Thymus (tissue), 11 donors: ENCODE measurements around the gene CYSTM1. TPM values are rescaled to one million over a fixed set of nuclear protein-coding genes. Genes with fewer than 3 reads are reported as not detected.

Experiments used
- DNase-seq, 9 donors: peaks; one replicate each; pipeline ENCODE4 v3.0.0-alpha.2; 2013; ENCODE audit warnings: low spot score in 9 of 9, low read depth in 6 of 9, missing footprints in 1 of 9
- H3K27ac ChIP-seq, 2 donors: one replicate each; pipeline ENCODE4 v1.5.1; 2013; ENCODE audit warnings: control low read depth in 1 of 2, low read depth in 1 of 2, low read length in 1 of 2, mild to moderate bottlenecking in 1 of 2, moderate library complexity in 1 of 2
- H3K27me3 ChIP-seq, 2 donors: one replicate each; pipeline ENCODE4 v1.5.1; 2013; ENCODE audit warnings: low read length in 1 of 2; ENCODE audit not compliant: control insufficient read depth in 2 of 2, insufficient read depth in 1 of 2
- H3K36me3 ChIP-seq, 2 donors: one replicate each; pipeline ENCODE4 v1.5.1; 2013; ENCODE audit warnings: low read length in 1 of 2, mild to moderate bottlenecking in 1 of 2, moderate library complexity in 1 of 2; ENCODE audit not compliant: control insufficient read depth in 2 of 2, insufficient read depth in 2 of 2
- H3K4me1 ChIP-seq, 2 donors: one replicate each; pipeline ENCODE4 v1.5.1; 2013; ENCODE audit warnings: low read length in 2 of 2; ENCODE audit not compliant: control insufficient read depth in 2 of 2, insufficient read depth in 2 of 2
- H3K4me3 ChIP-seq, 2 donors: one replicate each; pipeline ENCODE4 v1.5.1; 2013; ENCODE audit warnings: low read length in 2 of 2, control low read depth in 1 of 2, mild to moderate bottlenecking in 1 of 2
- H3K9me3 ChIP-seq, 2 donors: one replicate each; pipeline ENCODE4 v1.5.1; 2013; ENCODE audit warnings: low read length in 1 of 2, mild to moderate bottlenecking in 1 of 2; ENCODE audit not compliant: control insufficient read depth in 2 of 2, insufficient read depth in 1 of 2
- WGBS: extraction: QIAGEN DNeasy Blood & Tissue Kit; methylation state at CpG from one replicate; pipeline ENCODE4 v1.1.7; 2013; 5-methylcytosine and 5-hydroxymethylcytosine counted together
- polyA plus RNA-seq: library from polyadenylated mRNA; stranded (reverse); fragments of 200-250 nt; gene quantifications from one replicate; pipeline ENCODE4 v1.2.3, GENCODE V29; 2013
- total RNA-seq: library from RNA; stranded (reverse); fragments of 120-200 nt; gene quantifications from one replicate; pipeline ENCODE4 v1.2.4, GENCODE V29; 2013
- donor health status: healthy.

CYSTM1 gene
- total and polyA plus RNA-seq, 2 donors = 23.1 to 44.7 TPM

GRCh38 chr5:140134277-140134935, 40.6 kb upstream of the CYSTM1 start:
- no peak overlapping the region for H3K27ac ChIP-seq
- no peak for DNase-seq
- peaks cover 2 to 11% of the 10 kb centered on the region in 2 donors for H3K4me1 ChIP-seq
- 80% methylated on average over 2 of the region's 2 CpGs for WGBS
- H3K9me3 ChIP-seq = no peaks in the 10 kb centered on the region
- no peaks in the 10 kb centered on the region for H3K36me3 ChIP-seq
- no peak overlapping the region for H3K4me3 ChIP-seq
- H3K27me3 ChIP-seq = no peaks in the 10 kb centered on the region

DNA sequence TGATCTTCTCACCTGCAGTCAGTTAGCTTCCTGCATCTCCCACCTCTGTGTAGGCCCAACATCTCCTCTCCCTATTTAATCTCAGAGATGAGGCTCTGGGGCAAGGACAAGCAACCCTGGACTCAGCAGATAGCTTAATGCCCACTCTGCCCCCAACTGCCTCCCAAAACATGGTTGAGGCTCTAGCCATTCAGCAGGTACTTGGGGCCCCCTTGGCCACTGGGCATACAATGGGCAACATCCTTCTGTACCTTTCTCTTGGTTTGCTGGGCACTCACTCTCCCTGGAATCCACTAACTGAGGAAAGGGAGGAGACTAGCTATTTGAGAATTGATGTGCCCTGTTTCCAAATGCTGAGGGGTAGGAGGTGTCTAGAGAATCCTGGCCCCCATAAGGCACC, 39.9 kb upstream of the CYSTM1 start:
- no peak for DNase-seq
- no peak overlapping the region for H3K4me3 ChIP-seq
- no peaks in the 10 kb centered on the region for H3K36me3 ChIP-seq
- no peaks in the 10 kb centered on the region for H3K9me3 ChIP-seq
- peaks cover 2 to 11% of the 10 kb centered on the region in 2 donors for H3K4me1 ChIP-seq
- H3K27me3 ChIP-seq = no peaks in the 10 kb centered on the region
- no peak overlapping the region for H3K27ac ChIP-seq

DNA sequence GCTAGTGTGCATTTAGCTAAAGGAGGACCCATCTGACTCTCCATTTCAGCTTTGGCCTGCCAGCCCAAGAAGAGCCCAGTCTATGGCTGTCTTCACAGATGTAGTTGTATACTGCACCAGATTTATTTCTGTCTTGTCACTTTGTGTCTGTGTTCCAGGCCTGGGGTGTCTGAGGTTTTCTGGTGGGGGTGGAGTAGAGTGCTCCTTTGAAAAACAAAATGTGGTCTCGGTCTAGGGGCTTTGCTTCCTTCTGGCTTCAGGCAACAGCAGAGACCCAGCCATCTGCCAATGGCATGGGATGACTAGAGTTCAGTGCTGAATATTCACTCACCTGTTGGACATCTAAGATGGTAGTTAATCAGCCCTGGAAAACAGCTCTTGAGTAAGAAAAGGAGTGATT, 38.4 kb upstream of the CYSTM1 start:
- Histone ChIP-seq H3K27ac (no peak overlapping the region), H3K36me3 (no peaks in the 10 kb centered on the region), H3K4me3 (no peak overlapping the region), H3K27me3 (peaks cover 0 to 4% of the 10 kb centered on the region in 2 donors), H3K9me3 (no peaks in the 10 kb centered on the region), H3K4me1 (peaks cover 2 to 7% of the 10 kb centered on the region in 2 donors)
- WGBS = 46% methylated on average over 1 of the region's 1 CpG
- DNase-seq = no peak

GRCh38 chr5:140140435-140140834, 34.6 kb upstream of the CYSTM1 start:
- peaks cover 10 to 36% of the 10 kb centered on the region in 2 donors for H3K27me3 ChIP-seq
- no peak for DNase-seq
- no peak overlapping the region for H3K4me3 ChIP-seq
- 98% methylated on average over 3 of the region's 3 CpGs for WGBS
- H3K4me1 ChIP-seq = peaks cover under 1 to 2% of the 10 kb centered on the region in 2 donors
- H3K27ac ChIP-seq = no peak overlapping the region
- no peaks in the 10 kb centered on the region for H3K9me3 ChIP-seq
- no peaks in the 10 kb centered on the region for H3K36me3 ChIP-seq

- Histone ChIP-seq H3K36me3 (no peaks in the 10 kb centered on the region), H3K27me3 (peaks cover 18 to 44% of the 10 kb centered on the region in 2 donors), H3K4me1 (peaks cover 4 to 6% of the 10 kb centered on the region in 2 donors), H3K4me3 (no peak overlapping the region), H3K9me3 (no peaks in the 10 kb centered on the region), H3K27ac (no peak overlapping the region)
- DNase-seq = no peak
These were observed 33.7 kb upstream of the CYSTM1 start for GRCh38 chr5:140141241-140141640.

DNA sequence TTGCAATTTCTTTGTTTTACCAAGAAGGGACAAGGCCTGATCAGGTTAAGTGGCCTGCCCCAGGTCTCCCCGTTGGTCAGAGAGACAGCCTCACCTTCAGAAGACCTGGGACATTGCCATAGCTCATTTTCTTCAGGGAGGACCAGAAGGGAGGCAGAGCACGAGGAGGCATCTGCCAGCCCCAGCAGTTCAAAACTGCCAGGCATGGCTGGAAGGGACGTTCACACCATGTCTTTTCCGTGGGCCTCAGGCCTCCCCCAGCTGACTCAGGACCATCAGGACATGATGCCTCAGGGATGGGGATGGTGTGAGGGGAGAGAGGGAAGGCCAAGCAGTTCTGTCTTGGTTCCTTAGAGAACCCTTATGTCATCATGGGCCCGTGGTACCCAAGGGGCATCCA, 32.7 kb upstream of the CYSTM1 start:
- Histone ChIP-seq H3K36me3 (no peaks in the 10 kb centered on the region), H3K27me3 (peaks cover 28 to 54% of the 10 kb centered on the region in 2 donors), H3K27ac (no peak overlapping the region), H3K4me3 (no peak overlapping the region), H3K9me3 (no peaks in the 10 kb centered on the region), H3K4me1 (peaks cover 4 to 6% of the 10 kb centered on the region in 2 donors)
- WGBS = 95% methylated on average over 5 of the region's 5 CpGs
- DNase-seq = no peak

GRCh38 chr5:140142856-140143255, 32.1 kb upstream of the CYSTM1 start:
- Histone ChIP-seq H3K4me1 (peaks cover 4 to 6% of the 10 kb centered on the region in 2 donors), H3K9me3 (no peaks in the 10 kb centered on the region), H3K4me3 (no peak overlapping the region), H3K36me3 (no peaks in the 10 kb centered on the region), H3K27ac (no peak overlapping the region), H3K27me3 (peaks cover 34 to 60% of the 10 kb centered on the region in 2 donors)
- DNase-seq = no peak
- WGBS = 96% methylated on average over 7 of the region's 7 CpGs

DNA sequence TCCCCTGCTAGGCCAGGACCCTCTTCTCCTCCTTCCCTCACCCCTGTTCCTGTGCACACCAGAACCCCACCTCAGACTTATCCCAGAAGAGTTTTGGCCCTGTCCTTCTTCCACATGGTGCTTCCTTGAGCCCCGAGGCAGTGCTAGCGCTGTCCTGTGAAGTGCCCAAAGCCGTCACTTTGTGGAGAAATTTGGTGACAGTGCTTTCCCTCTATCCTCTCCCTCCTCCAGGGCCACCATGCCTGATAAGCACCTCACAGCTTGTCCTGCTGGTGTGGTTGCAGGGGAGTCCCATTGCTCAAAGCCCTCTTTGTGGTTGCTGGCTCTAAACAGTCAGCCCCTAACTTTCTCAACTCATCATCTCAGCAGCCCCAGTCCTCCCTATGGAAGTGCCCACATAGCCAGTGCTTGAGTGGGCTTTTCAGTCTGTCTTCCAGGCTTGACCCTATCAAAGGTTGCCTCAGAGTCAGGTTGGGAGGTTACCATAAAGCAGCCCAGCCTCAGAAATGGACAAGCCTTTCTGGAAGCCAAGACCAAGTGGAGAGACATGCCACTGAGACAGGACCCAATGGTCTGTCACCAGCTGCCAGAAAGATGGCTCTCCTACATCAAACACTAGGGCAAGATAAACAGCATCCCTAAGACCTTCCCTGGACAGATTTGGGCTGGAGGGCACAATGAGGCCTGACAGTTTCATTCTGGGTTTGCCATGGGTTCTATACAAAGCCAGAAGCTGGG, 31.3 kb upstream of the CYSTM1 start:
- 96% methylated on average over 3 of the region's 3 CpGs for WGBS
- no peaks in the 10 kb centered on the region for H3K36me3 ChIP-seq
- no peaks in the 10 kb centered on the region for H3K9me3 ChIP-seq
- no peak overlapping the region for H3K27ac ChIP-seq
- H3K4me3 ChIP-seq = no peak overlapping the region
- peaks cover 35 to 69% of the 10 kb centered on the region in 2 donors for H3K27me3 ChIP-seq
- no peak for DNase-seq
- H3K4me1 ChIP-seq = peaks cover 4 to 6% of the 10 kb centered on the region in 2 donors

GRCh38 chr5:140145256-140145655, 29.7 kb upstream of the CYSTM1 start:
- peaks cover 35 to 83% of the 10 kb centered on the region in 2 donors for H3K27me3 ChIP-seq
- no peak for DNase-seq
- H3K9me3 ChIP-seq = no peaks in the 10 kb centered on the region
- H3K4me3 ChIP-seq = no peak overlapping the region
- H3K27ac ChIP-seq = no peak overlapping the region
- H3K36me3 ChIP-seq = no peaks in the 10 kb centered on the region
- H3K4me1 ChIP-seq = peaks cover 4 to 6% of the 10 kb centered on the region in 2 donors
- WGBS = 85% methylated on average over 3 of the region's 3 CpGs
